ENCODE results near the gene ULBP2.

DNA sequence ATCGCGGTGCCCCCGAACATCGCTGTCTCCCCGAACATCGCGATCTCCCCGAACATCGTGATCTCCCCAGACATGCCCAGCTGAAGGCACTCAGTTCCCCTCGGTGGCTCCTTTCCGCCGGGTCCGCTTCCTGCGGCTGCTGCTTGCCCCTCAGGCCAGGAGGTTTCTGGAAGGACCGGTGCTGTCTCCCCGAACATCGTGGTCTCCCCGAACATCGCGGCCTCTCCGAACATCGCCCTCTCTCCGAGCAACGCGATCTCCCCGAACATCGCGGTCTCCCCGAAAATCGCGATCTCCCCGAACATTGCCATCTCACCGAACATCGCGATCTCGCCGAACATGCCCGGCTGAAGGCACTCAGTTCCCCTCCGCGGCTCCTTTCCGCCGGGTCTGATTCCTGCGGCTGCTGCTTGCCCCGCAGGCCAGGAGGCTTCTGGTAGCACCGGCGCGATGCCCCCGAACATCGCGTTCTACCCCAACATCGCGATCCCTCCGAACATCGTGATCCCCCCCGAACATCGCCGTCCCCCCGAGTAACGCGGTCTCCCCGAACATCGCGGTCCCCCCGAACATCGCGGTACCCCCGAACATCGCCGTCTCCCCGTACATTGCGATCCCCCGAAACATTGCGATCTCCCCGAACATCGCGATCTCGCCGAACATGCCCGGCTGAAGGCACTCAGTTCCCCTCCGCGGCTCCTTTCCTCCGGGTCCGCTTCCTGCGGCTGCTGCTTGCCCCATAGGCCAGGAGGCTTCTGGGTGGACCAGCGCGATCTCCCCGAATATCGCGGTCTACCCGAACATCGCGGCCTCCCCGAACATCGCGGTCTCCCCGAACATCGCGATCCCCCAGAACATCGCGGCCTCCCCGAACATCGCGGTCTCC, 22.7 kb downstream of the ULBP2 start:
- TF ChIP-seq POLR2A (IDR thresholded peaks at IDR 0.05), result no peak
- TF ChIP-seq, protein P1, sequence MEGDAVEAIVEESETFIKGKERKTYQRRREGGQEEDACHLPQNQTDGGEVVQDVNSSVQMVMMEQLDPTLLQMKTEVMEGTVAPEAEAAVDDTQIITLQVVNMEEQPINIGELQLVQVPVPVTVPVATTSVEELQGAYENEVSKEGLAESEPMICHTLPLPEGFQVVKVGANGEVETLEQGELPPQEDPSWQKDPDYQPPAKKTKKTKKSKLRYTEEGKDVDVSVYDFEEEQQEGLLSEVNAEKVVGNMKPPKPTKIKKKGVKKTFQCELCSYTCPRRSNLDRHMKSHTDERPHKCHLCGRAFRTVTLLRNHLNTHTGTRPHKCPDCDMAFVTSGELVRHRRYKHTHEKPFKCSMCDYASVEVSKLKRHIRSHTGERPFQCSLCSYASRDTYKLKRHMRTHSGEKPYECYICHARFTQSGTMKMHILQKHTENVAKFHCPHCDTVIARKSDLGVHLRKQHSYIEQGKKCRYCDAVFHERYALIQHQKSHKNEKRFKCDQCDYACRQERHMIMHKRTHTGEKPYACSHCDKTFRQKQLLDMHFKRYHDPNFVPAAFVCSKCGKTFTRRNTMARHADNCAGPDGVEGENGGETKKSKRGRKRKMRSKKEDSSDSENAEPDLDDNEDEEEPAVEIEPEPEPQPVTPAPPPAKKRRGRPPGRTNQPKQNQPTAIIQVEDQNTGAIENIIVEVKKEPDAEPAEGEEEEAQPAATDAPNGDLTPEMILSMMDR (IDR thresholded peaks at IDR 0.05), result no peak
